Gastrocnemius medialis (tissue), 4 donors: ENCODE results near the gene NR1H2.

Source experiments
- POLR2A ChIP-seq, 2 donors: fragments of 450-650 bp; IDR thresholded peaks; one replicate each; pipeline ENCODE4 v1.6.1; 2017; ENCODE audit warnings: antibody characterized with exemption in 2 of 2, mild to moderate bottlenecking in 2 of 2, moderate library complexity in 2 of 2
- TF ChIP-seq, protein P1 (sequence below), 5 experiments: fragments of 450-650 bp in 3 of 5; fragments of 200-600 bp in 2 of 5; sonication (generic) in 2 of 5; IDR thresholded peaks in 4 of 5; conservative IDR thresholded peaks in 1 of 5; 1 replicate in 4 of 5; 2 replicates in 1 of 5; pipeline ENCODE4 v1.5.1; 2016 to 2019; ENCODE audit warnings: antibody characterized with exemption in 5 of 5, mild to moderate bottlenecking in 3 of 5, moderate library complexity in 3 of 5

DNA sequence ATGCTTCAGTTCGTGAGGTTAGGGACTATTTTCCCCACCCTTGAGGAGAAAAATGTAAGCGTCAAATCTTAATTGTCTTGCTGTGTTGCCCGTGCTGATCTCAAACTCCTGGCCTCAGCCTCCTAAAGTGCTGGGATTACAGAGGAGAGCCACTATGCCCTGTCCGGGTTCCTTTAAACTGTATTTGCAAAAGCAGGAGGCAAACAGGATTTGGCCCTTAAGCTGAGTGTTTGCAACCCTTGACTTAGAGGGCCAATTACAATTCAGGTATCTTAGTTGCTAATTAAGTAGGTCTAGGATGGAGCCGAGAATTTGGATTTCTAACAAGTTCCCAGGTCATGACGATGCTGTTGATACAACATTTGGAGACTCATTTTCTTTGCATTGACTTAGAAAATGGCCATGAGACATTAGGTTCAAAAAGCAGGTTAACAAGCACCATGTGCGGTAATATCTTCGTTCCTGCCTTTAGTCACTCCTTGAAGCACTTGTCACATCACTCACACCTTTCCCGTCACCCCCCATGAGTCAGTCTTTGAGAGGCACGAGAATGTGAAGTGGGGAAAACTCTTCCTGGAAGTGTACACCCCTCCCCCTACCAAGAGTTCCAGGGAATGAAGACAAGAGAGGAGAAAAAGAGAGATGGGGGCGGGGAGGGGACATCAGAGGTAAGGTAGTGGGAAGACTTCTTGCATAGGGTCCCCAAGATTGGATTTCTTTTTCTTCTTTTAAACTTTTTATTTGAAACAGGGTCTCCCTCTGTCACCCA, 13.4 kb upstream of the NR1H2 start:
- TF ChIP-seq, protein P1, sequence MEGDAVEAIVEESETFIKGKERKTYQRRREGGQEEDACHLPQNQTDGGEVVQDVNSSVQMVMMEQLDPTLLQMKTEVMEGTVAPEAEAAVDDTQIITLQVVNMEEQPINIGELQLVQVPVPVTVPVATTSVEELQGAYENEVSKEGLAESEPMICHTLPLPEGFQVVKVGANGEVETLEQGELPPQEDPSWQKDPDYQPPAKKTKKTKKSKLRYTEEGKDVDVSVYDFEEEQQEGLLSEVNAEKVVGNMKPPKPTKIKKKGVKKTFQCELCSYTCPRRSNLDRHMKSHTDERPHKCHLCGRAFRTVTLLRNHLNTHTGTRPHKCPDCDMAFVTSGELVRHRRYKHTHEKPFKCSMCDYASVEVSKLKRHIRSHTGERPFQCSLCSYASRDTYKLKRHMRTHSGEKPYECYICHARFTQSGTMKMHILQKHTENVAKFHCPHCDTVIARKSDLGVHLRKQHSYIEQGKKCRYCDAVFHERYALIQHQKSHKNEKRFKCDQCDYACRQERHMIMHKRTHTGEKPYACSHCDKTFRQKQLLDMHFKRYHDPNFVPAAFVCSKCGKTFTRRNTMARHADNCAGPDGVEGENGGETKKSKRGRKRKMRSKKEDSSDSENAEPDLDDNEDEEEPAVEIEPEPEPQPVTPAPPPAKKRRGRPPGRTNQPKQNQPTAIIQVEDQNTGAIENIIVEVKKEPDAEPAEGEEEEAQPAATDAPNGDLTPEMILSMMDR (IDR thresholded peaks at IDR 0.05 in 4 of 5, conservative IDR thresholded peaks at IDR 0.05 in 1 of 5): no peak
- TF ChIP-seq POLR2A (IDR thresholded peaks at IDR 0.05): no peak
